ENCODE results near the gene LUC7L2.
"Not testable (repeated sequence)": the region's sequence is repeated elsewhere in the genome, so short reads cannot be mapped to it uniquely, and the experiment has no call there.

Gene LUC7L2

GRCh38 chr7:139457153-139457946 is 97.7 kb downstream of the LUC7L2 start:
- H3K27me3 Mint-ChIP-seq = no peaks in the 10 kb centered on the region
- H3K9me3 Mint-ChIP-seq = no peaks in the 10 kb centered on the region
- H3K27ac Mint-ChIP-seq = no peak overlapping the region
- DNase-seq = no peak
- no peak overlapping the region for H3K4me3 Mint-ChIP-seq
- H3K4me1 Mint-ChIP-seq (ENCODE audit: low read depth) = no peaks in the 10 kb centered on the region
- no peaks in the 10 kb centered on the region for H3K36me3 Mint-ChIP-seq (ENCODE audit: low read depth)

- not testable (repeated sequence) for H3K36me3 Mint-ChIP-seq (ENCODE audit: low read depth); H3K27ac Mint-ChIP-seq; H3K27me3 Mint-ChIP-seq; DNase-seq; H3K4me1 Mint-ChIP-seq (ENCODE audit: low read depth); H3K9me3 Mint-ChIP-seq; H3K4me3 Mint-ChIP-seq
These were observed 103.7 kb downstream of the LUC7L2 start for GRCh38 chr7:139463421-139463820.

- H3K4me3 Mint-ChIP-seq; H3K4me1 Mint-ChIP-seq (ENCODE audit: low read depth); DNase-seq; H3K27me3 Mint-ChIP-seq; H3K9me3 Mint-ChIP-seq; H3K36me3 Mint-ChIP-seq (ENCODE audit: low read depth); H3K27ac Mint-ChIP-seq: not testable (repeated sequence)
These were observed 104.8 kb downstream of the LUC7L2 start for GRCh38 chr7:139464511-139464910.

DNA sequence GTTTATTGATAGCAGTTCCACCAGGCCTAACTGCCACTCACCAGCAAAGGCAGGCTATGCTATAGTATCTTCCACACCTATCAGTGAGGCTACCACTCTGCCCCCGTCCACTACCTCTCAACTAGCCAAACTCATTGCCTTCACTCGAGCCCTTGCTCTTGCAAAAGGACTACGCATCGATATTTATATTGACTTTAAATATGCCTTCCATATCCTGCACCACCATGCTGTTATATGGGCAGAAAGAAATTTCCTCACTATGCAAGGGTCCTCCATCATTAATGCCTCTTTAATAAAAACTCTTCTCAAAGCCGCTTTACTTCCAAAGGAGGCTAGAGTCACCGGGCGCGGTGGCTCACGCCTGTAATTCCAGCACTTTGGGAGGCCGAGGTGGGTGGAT is 105.4 kb downstream of the LUC7L2 start:
- H3K4me1 Mint-ChIP-seq (ENCODE audit: low read depth); DNase-seq; H3K4me3 Mint-ChIP-seq; H3K9me3 Mint-ChIP-seq; H3K27ac Mint-ChIP-seq; H3K27me3 Mint-ChIP-seq; H3K36me3 Mint-ChIP-seq (ENCODE audit: low read depth): not testable (repeated sequence)

GRCh38 chr7:139467729-139468128 is 108.0 kb downstream of the LUC7L2 start:
- H3K36me3 Mint-ChIP-seq (ENCODE audit: low read depth); H3K9me3 Mint-ChIP-seq; H3K27ac Mint-ChIP-seq; H3K4me3 Mint-ChIP-seq; H3K4me1 Mint-ChIP-seq (ENCODE audit: low read depth); DNase-seq; H3K27me3 Mint-ChIP-seq: not testable (repeated sequence)

DNA sequence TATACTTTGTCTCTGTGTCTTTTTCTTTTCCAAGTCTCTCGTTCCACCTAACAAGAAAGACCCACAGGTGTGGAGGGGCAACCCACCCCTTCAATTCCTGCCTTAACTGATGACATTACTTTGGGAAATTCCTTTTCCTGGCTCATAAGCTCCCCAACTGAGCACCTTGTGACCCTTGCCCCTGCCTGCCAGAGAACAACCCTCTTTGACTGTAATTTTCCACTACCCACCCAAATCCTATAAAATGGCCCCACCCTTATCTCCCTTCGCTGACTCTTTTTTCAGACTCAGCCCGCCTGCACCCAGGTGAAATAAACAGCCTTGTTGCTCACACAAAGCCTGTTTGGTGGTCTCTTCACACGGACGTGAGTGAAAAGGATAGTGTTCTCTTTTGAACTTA is 108.6 kb downstream of the LUC7L2 start:
- DNase-seq; H3K9me3 Mint-ChIP-seq; H3K4me3 Mint-ChIP-seq; H3K36me3 Mint-ChIP-seq (ENCODE audit: low read depth); H3K27ac Mint-ChIP-seq; H3K4me1 Mint-ChIP-seq (ENCODE audit: low read depth); H3K27me3 Mint-ChIP-seq: not testable (repeated sequence)

GRCh38 chr7:139471740-139472353 is 112.2 kb downstream of the LUC7L2 start:
- H3K9me3 Mint-ChIP-seq = peaks cover 5% of the 10 kb centered on the region
- no peaks in the 10 kb centered on the region for H3K36me3 Mint-ChIP-seq (ENCODE audit: low read depth)
- DNase-seq = no peak
- no peaks in the 10 kb centered on the region for H3K27me3 Mint-ChIP-seq
- H3K27ac Mint-ChIP-seq = no peak overlapping the region
- no peaks in the 10 kb centered on the region for H3K4me1 Mint-ChIP-seq (ENCODE audit: low read depth)
- H3K4me3 Mint-ChIP-seq = no peak overlapping the region
